HG02763 (cell line): Measurements from ENCODE around the gene GAS2.

ENCODE experiments used
- ATAC-seq: cut with Tn5 transposase; IDR thresholded peaks from one replicate; pipeline ENCODE4 v1.9.1; 2021; ENCODE audit warnings: mild to moderate bottlenecking, moderate library complexity; ENCODE audit not compliant: unreplicated experiment

Gene GAS2

GRCh38 chr11:22786475-22786874 is 120.1 kb downstream of the GAS2 start:
- ATAC-seq, result peak; percentile 91

GRCh38 chr11:22787055-22787454 is 120.6 kb downstream of the GAS2 start:
- ATAC-seq, result no peak

GRCh38 chr11:22787551-22788162 is 121.2 kb downstream of the GAS2 start:
- no peak for ATAC-seq

GRCh38 chr11:22792497-22792896 is 126.1 kb downstream of the GAS2 start:
- no peak for ATAC-seq

- ATAC-seq, result no peak
These were observed 129.5 kb downstream of the GAS2 start for GRCh38 chr11:22795914-22796313.

- ATAC-seq, result no peak
These were observed 130.6 kb downstream of the GAS2 start for GRCh38 chr11:22797047-22797446.

- ATAC-seq, result no peak
These were observed 132.5 kb downstream of the GAS2 start for GRCh38 chr11:22798901-22799300.

- ATAC-seq, result no peak
These were observed 134.1 kb downstream of the GAS2 start for GRCh38 chr11:22800482-22800881.

- ATAC-seq, result no peak
These were observed 136.4 kb downstream of the GAS2 start for GRCh38 chr11:22802861-22803260.

- ATAC-seq, result no peak
These were observed 141.0 kb downstream of the GAS2 start for GRCh38 chr11:22807391-22807790.

GRCh38 chr11:22807855-22808570 is 141.6 kb downstream of the GAS2 start:
- peak; percentile 95 for ATAC-seq

- peak; percentile 37 for ATAC-seq
These were observed 142.3 kb downstream of the GAS2 start for GRCh38 chr11:22808571-22809197.

GRCh38 chr11:22809893-22810292 is 143.5 kb downstream of the GAS2 start:
- ATAC-seq, result no peak

- no peak for ATAC-seq
These were observed 155.8 kb downstream of the GAS2 start for GRCh38 chr11:22822203-22822602.

GRCh38 chr11:22828373-22828772 is 162.0 kb downstream of the GAS2 start:
- no peak for ATAC-seq

- peak; percentile 94 for ATAC-seq
These were observed 163.0 kb downstream of the GAS2 start, which contains the start of gene SVIP for GRCh38 chr11:22829231-22830081. Gene SVIP (minus strand): TSS chr11:22829801. CDS start chr11:22829748, 53 bp downstream.

- no peak for ATAC-seq
These were observed 163.6 kb downstream of the GAS2 start for GRCh38 chr11:22830082-22830414.

GRCh38 chr11:22832315-22833015 is 166.1 kb downstream of the GAS2 start:
- no peak for ATAC-seq

- no peak for ATAC-seq
These were observed 180.3 kb downstream of the GAS2 start for GRCh38 chr11:22846726-22847125.

GRCh38 chr11:22851477-22851876 is 185.1 kb downstream of the GAS2 start:
- ATAC-seq, result no peak

- ATAC-seq, result no peak
These were observed 193.3 kb downstream of the GAS2 start for GRCh38 chr11:22859756-22860155.
